GM21576 (cell line): ENCODE results near the gene MARCHF4.

Source experiments
- ATAC-seq: cut with Tn5 transposase; IDR thresholded peaks from one replicate; pipeline ENCODE4 v1.9.1; 2021; ENCODE audit warnings: mild to moderate bottlenecking, moderate library complexity; ENCODE audit not compliant: unreplicated experiment

MARCHF4 gene

DNA sequence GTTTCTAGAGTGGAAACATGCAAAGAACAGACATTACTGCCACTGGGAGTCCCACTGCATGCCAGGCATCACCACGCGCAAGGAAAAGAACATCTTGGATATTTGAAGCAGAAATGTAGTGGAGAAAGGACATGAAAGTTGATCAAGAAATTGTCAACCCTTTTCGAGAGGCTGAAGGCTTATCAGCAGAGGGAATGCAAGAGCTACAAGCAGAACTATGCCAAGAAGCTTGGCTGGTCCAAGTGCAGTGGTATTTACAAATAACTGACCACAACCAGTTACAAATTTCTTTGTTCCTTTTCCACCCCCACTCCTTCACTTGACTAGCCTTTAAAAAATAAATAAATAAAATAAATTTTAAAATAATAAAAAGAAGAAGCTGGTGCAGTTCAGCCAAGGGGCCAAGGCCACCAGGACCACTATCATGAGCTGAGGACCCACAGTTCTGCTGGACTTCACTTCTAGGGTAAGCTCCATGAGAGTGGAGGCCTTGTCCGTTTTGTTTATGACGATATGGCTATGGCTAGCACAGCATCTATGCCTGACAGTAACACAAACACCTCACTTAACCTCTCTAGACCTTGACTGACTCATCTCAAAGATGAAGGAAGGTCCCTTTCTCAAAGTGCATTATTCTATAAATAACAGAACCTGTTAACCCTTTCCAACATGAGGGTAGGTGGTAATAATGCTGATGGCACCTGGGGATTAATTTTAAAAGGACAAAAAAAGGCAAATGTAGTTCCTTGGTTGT, 20.9 kb downstream of the MARCHF4 start:
- no peak for ATAC-seq

- no peak for ATAC-seq
These were observed 22.0 kb downstream of the MARCHF4 start for GRCh38 chr2:216350214-216350791.

DNA sequence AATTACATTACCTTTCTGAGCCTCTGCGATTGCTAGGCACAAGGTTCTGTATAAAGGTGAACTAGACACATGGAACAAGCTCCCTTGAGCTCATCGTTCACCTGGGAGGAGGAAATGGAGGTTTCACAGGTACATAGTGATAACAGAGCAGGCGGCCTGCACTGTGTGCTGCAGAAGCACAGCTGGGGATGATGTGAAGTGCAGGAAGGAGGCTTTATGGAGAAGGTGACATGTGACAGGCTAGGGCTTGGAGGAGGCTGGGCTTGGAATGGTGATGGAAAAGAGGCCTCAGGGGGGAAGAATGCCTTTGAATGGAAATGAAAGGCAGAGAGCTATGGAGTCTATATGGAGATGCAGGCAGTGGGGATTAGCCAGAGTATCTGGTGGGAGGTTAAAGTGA, 22.9 kb downstream of the MARCHF4 start:
- ATAC-seq, result no peak

- ATAC-seq, result no peak
These were observed 23.5 kb downstream of the MARCHF4 start for GRCh38 chr2:216348756-216349308.

DNA sequence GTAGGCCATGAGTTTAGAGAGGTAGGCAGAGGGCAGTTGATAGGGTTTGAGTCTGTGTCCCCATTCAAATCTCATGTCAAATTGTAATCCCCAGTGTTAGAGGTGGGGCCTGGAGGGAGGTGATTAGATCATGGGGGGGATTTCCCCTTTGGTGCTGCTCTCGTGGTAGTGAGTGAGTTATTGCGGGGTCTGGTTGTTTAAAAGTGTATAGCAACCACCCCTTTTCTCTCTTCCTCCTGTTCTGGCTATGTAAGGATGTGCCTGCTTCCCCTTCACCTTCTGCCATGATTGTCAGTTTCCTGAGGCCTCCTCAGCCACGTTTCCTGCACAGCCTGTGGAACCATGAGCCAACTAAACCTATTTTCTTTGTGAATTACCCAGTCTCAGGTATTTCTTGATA, 25.5 kb downstream of the MARCHF4 start:
- ATAC-seq, result no peak

DNA sequence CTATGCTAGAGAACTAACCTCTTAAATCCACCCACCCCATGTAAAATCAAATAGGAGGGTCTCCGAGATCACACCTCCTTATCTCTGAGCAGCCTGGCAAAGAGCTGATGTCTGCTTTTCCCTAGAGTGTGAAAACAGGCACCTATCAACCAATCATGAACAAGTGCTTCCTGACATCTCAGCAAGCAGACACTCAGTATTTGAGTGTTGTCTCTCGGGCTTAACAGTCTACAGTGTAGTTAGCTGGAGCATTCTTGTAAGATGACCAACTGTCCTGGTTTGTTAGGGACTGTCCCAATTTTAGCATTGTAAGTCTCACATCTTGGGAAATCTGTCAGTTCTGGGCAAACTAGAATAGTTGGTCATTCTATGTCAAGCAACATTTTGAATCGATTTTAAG, 26.4 kb downstream of the MARCHF4 start:
- ATAC-seq, result no peak

GRCh38 chr2:216344950-216345300, 27.4 kb downstream of the MARCHF4 start:
- no peak for ATAC-seq

DNA sequence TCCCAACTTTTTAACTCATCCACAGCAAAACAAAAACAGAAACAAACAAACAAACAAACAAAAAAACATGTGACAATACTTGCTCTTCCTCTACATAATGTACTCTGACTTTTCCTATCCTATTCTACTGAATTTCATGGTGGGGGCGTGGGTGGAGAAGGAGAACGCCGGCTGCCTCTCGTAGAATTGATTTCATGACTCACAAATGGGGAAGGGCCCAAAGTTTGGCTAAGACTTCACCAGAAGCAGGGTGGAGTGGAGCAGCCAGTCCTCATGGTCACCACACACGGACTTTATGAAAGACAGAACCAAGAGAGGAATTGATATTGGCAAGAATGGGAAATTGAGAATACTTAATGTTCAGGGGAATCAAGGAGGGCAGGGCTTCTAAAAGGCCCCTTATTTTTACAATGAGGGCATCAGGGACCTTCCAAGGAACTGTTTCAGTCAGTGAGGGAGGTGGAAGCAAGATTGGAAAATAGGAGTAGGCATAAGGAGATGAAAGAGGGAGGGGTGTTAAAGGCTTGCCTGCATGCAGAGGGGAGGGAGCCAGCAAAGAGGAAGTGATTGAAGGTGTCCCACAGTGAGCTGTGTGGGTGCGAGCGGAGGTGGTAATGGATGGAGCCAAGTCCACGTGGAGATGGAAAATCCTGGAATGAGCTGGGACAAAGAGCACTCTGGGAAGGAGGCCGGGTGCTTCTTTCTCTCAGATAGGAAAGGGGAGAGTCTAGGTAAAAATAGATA, 27.9 kb downstream of the MARCHF4 start:
- no peak for ATAC-seq

DNA sequence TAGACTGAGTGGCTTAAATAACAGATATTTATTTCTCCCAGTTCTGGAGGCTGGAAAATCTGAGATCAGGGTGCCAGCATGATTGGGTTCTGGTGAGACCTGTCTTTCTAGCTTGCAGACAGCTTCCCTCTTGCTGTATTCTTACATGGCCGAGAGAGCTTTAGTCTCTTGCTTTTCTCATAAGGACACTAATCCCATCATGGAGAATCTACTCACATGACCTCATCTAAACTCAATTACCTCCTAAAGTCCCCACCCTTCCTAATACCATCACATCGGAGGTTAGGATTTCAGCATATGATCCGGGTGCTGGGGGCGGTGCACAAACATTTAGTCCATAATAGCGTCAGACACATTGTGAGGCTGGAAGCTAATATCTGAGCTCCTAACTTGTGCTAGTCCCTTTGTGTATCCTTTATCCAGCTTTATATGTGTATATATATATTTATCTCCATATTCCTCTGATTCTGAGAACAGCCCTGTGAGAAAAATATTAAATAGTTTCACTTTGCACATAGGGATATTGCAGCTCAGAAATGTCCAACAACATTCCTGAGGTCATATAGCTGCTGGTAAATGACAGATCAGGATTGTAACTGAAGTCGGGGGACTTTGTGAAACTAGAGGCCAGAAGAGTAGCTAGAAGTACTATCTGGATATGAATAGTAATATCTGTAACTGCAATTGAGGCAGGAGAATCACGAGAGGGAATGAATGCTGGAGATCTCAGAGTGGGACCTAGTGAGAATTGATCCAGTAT, 28.9 kb downstream of the MARCHF4 start:
- ATAC-seq, result no peak

DNA sequence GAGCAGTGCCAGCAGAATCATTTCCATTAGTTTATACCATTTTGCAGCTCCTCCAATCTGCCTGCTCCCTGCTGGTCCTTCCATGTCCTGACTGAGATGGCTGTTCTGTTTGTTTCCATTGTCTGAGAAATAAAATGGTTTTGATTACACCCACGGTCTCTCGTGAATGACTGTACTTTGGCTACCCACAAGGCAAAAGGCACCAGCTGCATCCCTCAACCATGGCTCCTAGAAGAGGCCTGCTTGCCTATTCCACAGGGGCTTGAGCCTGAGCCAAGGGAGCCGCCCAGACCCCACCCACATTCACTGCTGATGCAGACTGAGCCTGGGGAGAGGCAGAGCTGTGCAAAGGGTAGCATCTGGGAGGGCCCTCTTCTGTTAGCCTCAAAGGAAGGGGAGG, 31.2 kb downstream of the MARCHF4 start:
- ATAC-seq, result no peak

DNA sequence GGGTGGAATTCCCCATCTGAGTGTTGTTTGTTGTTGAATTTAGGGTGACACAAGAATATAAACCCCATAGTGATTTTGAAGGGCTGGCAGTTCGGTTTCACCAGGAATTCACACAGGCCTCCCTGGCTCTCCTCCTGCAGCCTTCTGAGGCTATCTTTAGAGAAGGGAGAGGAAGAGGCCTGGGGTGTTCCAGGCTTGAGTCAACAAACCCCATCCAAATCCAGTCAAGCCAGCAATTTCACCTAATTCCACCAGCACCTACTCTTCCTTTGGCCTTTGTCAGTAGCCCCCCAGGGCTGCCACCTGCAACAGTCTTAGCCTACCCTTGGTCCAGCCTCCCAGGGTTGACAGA, 32.0 kb downstream of the MARCHF4 start:
- no peak for ATAC-seq

DNA sequence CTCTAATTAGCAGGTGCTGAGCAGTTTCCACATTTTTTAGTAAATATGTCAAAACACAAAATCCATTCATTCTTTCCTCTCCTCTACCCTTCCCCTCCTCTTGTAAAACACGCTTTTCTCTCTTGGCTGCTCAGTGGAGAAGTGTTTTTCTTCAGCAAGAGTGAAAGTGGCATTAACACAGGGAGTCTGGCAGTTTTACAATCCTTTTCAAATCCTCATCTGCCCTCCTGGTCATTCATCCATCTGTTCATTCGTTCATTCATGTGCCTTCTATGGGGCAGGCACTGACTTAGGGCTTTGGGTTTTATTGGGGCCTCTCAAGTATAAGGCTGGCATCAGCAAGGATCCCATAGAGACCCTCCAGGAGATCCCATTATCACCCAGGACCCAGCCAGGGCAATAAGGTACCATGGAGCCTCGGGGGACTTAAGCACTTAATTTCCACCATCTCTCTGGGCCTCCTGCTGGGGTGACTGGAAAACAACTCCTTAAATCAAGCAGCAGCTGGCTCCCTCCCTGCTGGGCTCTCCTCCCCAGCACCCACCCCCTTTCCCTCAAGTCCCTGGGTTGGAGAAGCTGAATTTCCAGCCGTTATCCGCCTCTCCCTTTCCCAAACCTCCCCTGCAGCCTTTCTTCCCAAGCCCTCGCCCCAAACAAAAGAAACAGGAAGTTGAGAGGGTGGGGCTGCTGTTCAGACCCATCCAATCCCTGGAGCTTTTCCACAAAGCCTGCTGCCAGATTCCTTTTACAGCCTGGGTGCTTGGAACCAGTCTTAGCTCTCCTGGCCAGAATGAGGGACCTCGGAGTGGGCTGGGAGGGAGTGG, 32.6 kb downstream of the MARCHF4 start:
- ATAC-seq, result no peak

DNA sequence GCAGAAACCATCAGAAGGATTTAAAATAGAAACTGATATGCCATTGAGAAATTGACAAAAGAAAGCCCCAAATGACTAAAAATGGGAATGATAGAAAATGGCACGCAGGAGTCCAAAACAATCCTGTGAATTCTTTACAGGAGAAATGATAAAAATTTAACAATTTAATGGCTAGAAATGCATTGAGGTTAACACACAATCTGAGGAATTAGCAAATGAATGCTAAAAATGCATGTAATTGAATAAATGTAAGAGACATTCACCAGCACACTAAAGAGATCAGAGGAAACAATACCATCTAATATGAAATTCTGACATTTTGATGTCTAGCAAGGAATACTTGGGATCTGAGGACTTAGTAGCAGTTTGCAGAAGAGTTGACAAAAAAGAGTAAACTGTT, 37.0 kb downstream of the MARCHF4 start:
- ATAC-seq, result no peak

- no peak for ATAC-seq
These were observed 43.9 kb downstream of the MARCHF4 start for GRCh38 chr2:216328347-216328746.

- ATAC-seq, result no peak
These were observed 44.8 kb downstream of the MARCHF4 start for GRCh38 chr2:216327447-216327935.
